Measurements from ENCODE around the gene FRMPD1.

FRMPD1 gene

GRCh38 chr9:37788332-37788731 is 137.6 kb downstream of the FRMPD1 start:
- H3K36me3 ChIP-seq (ENCODE audit: control insufficient read depth, insufficient read depth, low read length): peaks cover 2% of the 10 kb centered on the region
- no peaks in the 10 kb centered on the region for H3K27me3 ChIP-seq (replicated peaks; ENCODE audit: control insufficient read depth, insufficient read depth, low read length, poor library complexity, severe bottlenecking)
- no peak overlapping the region for H3K4me3 ChIP-seq (ENCODE audit: insufficient read depth, low read depth, low read length, poor library complexity, severe bottlenecking)
- H3K9me3 ChIP-seq (ENCODE audit: control insufficient read depth, low read length): no peaks in the 10 kb centered on the region
- H3K4me1 ChIP-seq (ENCODE audit: control insufficient read depth, insufficient read depth, low read length, poor library complexity, severe bottlenecking): peaks cover 8% of the 10 kb centered on the region
- no peak for DNase-seq
- no peak overlapping the region for H3K27ac ChIP-seq (ENCODE audit: insufficient read depth, low read length, poor library complexity, severe bottlenecking)

DNA sequence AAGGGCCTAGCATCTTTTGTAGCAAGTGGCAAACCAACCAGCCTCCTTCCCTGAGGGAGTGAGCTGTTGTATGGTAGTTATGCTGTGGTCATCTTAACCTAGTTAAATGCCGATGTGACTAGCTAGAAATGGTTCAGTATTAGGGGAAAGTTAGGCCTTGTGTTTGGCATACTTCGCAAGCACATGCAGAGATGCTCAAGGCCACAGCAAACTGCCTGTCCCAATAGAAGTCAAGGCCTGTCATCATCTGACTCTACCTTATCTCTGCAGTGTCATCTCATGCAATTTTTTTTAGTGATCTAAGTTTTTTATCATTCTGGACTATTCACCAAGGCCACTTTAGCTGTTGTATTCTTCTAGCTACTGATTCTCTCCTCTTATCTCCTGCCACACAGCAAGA is 139.3 kb downstream of the FRMPD1 start:
- H3K27ac ChIP-seq (ENCODE audit: insufficient read depth, low read length, poor library complexity, severe bottlenecking): no peak overlapping the region
- no peak overlapping the region for H3K4me3 ChIP-seq (ENCODE audit: insufficient read depth, low read depth, low read length, poor library complexity, severe bottlenecking)
- H3K9me3 ChIP-seq (ENCODE audit: control insufficient read depth, low read length): no peaks in the 10 kb centered on the region
- no peak for DNase-seq
- H3K36me3 ChIP-seq (ENCODE audit: control insufficient read depth, insufficient read depth, low read length): no peaks in the 10 kb centered on the region
- H3K4me1 ChIP-seq (ENCODE audit: control insufficient read depth, insufficient read depth, low read length, poor library complexity, severe bottlenecking): no peaks in the 10 kb centered on the region
- no peaks in the 10 kb centered on the region for H3K27me3 ChIP-seq (replicated peaks; ENCODE audit: control insufficient read depth, insufficient read depth, low read length, poor library complexity, severe bottlenecking)

DNA sequence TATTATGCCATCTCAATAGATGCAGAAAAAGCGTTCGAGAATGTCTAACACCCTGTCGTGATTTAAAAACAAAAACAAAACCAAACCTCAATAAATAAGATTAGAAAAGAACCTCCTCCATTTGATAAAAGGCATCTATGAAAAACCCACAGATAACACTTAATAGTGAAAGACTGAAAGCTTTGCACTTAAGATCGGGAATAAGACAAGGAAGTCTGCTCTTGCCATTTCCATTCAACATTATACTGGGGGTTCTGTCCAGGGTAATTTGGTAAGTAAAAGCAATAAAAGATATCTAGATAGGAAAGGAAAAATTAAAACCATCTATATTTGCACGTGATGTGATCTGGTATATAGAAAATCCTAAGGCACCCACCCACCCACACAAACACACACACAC is 141.4 kb downstream of the FRMPD1 start:
- Histone ChIP-seq H3K4me1 (ENCODE audit: control insufficient read depth, insufficient read depth, low read length, poor library complexity, severe bottlenecking) (no peaks in the 10 kb centered on the region), H3K4me3 (ENCODE audit: insufficient read depth, low read depth, low read length, poor library complexity, severe bottlenecking) (no peak overlapping the region), H3K27ac (ENCODE audit: insufficient read depth, low read length, poor library complexity, severe bottlenecking) (no peak overlapping the region), H3K27me3 (replicated peaks; ENCODE audit: control insufficient read depth, insufficient read depth, low read length, poor library complexity, severe bottlenecking) (no peaks in the 10 kb centered on the region), H3K9me3 (ENCODE audit: control insufficient read depth, low read length) (no peaks in the 10 kb centered on the region), H3K36me3 (ENCODE audit: control insufficient read depth, insufficient read depth, low read length) (no peaks in the 10 kb centered on the region)
- no peak for DNase-seq

- Histone ChIP-seq H3K27ac (ENCODE audit: insufficient read depth, low read length, poor library complexity, severe bottlenecking) (no peak overlapping the region), H3K27me3 (replicated peaks; ENCODE audit: control insufficient read depth, insufficient read depth, low read length, poor library complexity, severe bottlenecking) (no peaks in the 10 kb centered on the region), H3K4me1 (ENCODE audit: control insufficient read depth, insufficient read depth, low read length, poor library complexity, severe bottlenecking) (peaks cover under 1% of the 10 kb centered on the region), H3K4me3 (ENCODE audit: insufficient read depth, low read depth, low read length, poor library complexity, severe bottlenecking) (no peak overlapping the region), H3K36me3 (ENCODE audit: control insufficient read depth, insufficient read depth, low read length) (no peaks in the 10 kb centered on the region), H3K9me3 (ENCODE audit: control insufficient read depth, low read length) (no peaks in the 10 kb centered on the region)
- no peak for DNase-seq
Observed at GRCh38 chr9:37796232-37796631, 145.5 kb downstream of the FRMPD1 start.

Data from effector memory CD4-positive, alpha-beta T cell (primary cell).